Mesothelial cell of epicardium (in vitro differentiated cells): ENCODE results near the gene HMCN1. TPM values are rescaled to one million over a fixed set of nuclear protein-coding genes. Genes with fewer than 3 reads are reported as not detected.

ENCODE experiments used
- DNase-seq, 2 experiments: peaks; one replicate each; pipeline ENCODE4 v3.0.0; 2021; ENCODE audit warnings: low spot score in 2 of 2; ENCODE audit not compliant: unreplicated experiment in 2 of 2
- H3K27ac Mint-ChIP-seq: 2 replicates; pipeline ENCODE4 v1.8.0; 2021; ENCODE audit warnings: mixed read lengths
- H3K27me3 Mint-ChIP-seq: 2 replicates; pipeline ENCODE4 v1.8.0; 2021; ENCODE audit warnings: low read depth, mixed read lengths
- H3K36me3 Mint-ChIP-seq: 2 replicates; pipeline ENCODE4 v1.8.0; 2021; ENCODE audit warnings: mixed read lengths
- H3K4me1 Mint-ChIP-seq: 2 replicates; pipeline ENCODE4 v1.8.0; 2021; ENCODE audit warnings: mixed read lengths
- H3K4me3 Mint-ChIP-seq: 2 replicates; pipeline ENCODE4 v1.8.0; 2021; ENCODE audit warnings: mild to moderate bottlenecking, moderate library complexity, mixed read lengths
- H3K9me3 Mint-ChIP-seq: 2 replicates; pipeline ENCODE4 v1.8.0; 2021; ENCODE audit warnings: mixed read lengths
- total RNA-seq: library from RNA; stranded (reverse); gene quantifications from 3 replicates; pipeline ENCODE4 v1.2.1, GENCODE V29; 2021
- TF ChIP-seq, protein P1 (sequence below): fragments of 200-600 bp; sonication (generic); IDR thresholded peaks from one replicate; pipeline ENCODE4 v1.5.0; 2021; ENCODE audit warnings: antibody characterized with exemption; ENCODE audit not compliant: unreplicated experiment

HMCN1 gene
- total RNA-seq, 1 donor from 2014 or later, result 48.8 TPM

DNA sequence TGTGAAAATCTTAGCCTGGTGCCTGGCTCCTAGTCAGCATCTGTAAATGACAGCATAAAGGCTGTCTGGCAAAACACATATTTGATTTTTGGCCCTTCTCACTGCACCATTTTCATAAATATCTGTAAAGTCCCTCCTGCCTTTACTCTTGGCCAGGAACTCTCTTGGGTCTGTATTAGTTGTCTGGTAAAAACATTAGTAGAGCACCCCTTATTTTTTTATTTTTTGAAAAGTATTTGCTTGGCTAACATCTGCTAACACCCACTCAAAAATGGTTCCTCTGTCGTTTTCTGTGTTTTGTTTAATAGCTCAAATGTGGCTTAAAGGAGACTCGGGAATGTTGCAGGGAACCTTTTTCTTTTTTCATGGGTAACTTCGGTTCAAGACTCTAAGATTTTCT lies 293.4 kb downstream of the HMCN1 start:
- Mint-ChIP-seq H3K4me3 (no peak overlapping the region), H3K9me3 (peaks cover 35% of the 10 kb centered on the region), H3K4me1 (no peaks in the 10 kb centered on the region), H3K27ac (no peak overlapping the region), H3K27me3 (no peaks in the 10 kb centered on the region), H3K36me3 (peaks cover 33% of the 10 kb centered on the region)
- DNase-seq, result no peak
- TF ChIP-seq, protein P1, sequence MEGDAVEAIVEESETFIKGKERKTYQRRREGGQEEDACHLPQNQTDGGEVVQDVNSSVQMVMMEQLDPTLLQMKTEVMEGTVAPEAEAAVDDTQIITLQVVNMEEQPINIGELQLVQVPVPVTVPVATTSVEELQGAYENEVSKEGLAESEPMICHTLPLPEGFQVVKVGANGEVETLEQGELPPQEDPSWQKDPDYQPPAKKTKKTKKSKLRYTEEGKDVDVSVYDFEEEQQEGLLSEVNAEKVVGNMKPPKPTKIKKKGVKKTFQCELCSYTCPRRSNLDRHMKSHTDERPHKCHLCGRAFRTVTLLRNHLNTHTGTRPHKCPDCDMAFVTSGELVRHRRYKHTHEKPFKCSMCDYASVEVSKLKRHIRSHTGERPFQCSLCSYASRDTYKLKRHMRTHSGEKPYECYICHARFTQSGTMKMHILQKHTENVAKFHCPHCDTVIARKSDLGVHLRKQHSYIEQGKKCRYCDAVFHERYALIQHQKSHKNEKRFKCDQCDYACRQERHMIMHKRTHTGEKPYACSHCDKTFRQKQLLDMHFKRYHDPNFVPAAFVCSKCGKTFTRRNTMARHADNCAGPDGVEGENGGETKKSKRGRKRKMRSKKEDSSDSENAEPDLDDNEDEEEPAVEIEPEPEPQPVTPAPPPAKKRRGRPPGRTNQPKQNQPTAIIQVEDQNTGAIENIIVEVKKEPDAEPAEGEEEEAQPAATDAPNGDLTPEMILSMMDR, result no peak

DNA sequence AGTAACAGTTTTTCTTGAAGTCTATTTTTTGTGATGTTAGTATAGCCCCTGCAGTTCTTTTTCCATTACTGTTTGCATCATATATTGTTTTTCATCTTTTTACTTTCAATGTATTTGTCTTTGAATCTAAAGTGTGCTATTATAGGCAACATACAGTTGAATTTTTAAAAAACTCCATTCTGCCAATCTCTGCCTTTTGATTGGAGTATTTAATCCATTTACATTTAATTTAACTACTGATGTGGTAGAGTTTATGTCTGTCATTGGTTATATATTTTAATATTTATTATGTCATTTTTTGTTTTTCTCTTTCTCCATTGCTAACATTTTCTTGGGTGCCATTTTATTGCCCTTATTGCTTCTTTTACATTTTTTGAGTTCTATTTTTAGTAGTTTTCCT lies 296.3 kb downstream of the HMCN1 start:
- peaks cover 41% of the 10 kb centered on the region for H3K9me3 Mint-ChIP-seq
- peaks cover 12% of the 10 kb centered on the region for H3K4me1 Mint-ChIP-seq
- H3K27ac Mint-ChIP-seq, result no peak overlapping the region
- peaks cover 29% of the 10 kb centered on the region for H3K36me3 Mint-ChIP-seq
- no peak for DNase-seq
- H3K4me3 Mint-ChIP-seq, result no peak overlapping the region
- no peaks in the 10 kb centered on the region for H3K27me3 Mint-ChIP-seq
- TF ChIP-seq, protein P1, result no peak

DNA sequence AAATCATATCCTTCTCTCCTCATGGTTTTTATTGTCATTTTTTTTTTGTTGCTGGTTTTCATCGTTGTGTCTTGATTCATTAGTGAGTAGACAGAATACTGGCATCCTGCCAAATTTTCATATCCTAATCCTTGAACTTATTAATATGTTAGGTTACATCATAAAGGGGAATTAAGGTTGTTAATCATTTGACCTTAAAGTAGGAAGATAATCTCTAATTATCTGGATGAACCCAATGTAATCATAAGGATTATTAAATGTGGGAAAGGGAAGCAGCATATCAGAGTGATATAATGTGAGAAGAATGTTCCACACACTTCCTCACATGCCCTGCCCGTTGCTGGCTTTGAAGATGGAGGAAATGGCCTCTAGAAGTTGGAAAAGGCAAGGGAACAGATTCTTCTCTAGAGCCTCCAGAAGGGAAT lies 299.7 kb downstream of the HMCN1 start:
- peaks cover 12% of the 10 kb centered on the region for H3K4me1 Mint-ChIP-seq
- no peak for DNase-seq
- TF ChIP-seq, protein P1, result no peak

DNA sequence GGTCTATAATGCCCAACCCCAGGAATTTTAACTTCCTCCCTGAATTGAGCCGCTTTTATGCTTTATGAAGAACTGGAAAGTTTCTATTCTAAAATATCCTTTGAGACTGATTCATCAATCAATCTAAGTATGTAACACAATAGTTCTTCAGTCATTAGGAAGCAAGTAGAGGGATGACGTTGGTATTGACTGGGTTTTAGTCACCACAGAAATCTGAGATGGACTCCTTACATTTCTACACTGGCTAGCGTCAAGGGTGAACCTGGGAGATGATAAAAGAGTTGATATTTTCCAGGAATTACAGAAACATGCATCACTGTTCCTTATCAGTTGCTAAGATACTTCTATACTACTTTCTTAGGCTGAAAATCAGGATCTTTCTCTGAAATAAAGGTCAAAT lies 308.0 kb downstream of the HMCN1 start:
- Mint-ChIP-seq H3K9me3 (no peaks in the 10 kb centered on the region), H3K36me3 (peaks cover 20% of the 10 kb centered on the region), H3K4me1 (peaks cover 11% of the 10 kb centered on the region), H3K27ac (no peak overlapping the region), H3K27me3 (no peaks in the 10 kb centered on the region), H3K4me3 (no peak overlapping the region)
- TF ChIP-seq, protein P1, result no peak
- DNase-seq, result no peak

More for the DNA sequence above, 299.7 kb downstream of the HMCN1 start:
- no peaks in the 10 kb centered on the region for H3K27me3 Mint-ChIP-seq
- H3K4me3 Mint-ChIP-seq, result no peak overlapping the region
- peaks cover 34% of the 10 kb centered on the region for H3K36me3 Mint-ChIP-seq
- peak overlapping the region; percentile 41 for H3K27ac Mint-ChIP-seq
- H3K9me3 Mint-ChIP-seq, result peaks cover 47% of the 10 kb centered on the region

DNA sequence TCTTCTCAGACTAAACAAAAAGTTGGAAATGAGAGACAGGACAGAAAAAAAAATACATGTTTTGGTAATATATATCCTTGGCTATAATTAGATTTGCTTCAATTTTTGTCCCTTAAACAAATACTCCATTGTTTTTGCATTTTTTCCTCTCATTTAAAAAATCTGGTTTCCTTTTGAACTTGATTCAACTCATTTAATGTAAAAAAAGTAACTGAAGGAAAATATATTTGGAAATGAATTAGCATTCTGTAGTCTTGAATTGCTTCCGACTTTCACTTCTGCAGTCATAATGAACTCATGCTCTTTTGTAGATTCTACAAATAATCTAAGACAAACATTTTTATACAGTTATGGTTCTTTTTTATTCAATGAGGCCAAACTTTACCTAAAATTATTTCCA lies 309.1 kb downstream of the HMCN1 start:
- Mint-ChIP-seq H3K36me3 (peaks cover 22% of the 10 kb centered on the region), H3K27me3 (no peaks in the 10 kb centered on the region), H3K4me3 (no peak overlapping the region)

More for the DNA sequence above, 309.1 kb downstream of the HMCN1 start:
- TF ChIP-seq, protein P1, result no peak
- Mint-ChIP-seq H3K27ac (no peak overlapping the region), H3K4me1 (peaks cover 11% of the 10 kb centered on the region), H3K9me3 (no peaks in the 10 kb centered on the region)
- no peak for DNase-seq
